Activated naive CD4-positive, alpha-beta T cell treated with anti-CD3 and anti-CD28 coated beads, Interleukin-2, amount 10 ng/mL, durations not matched to agents 7 days and 5 days (primary cell): ENCODE measurements around the gene TSPAN5.
A peak's percentile ranks its signal among the peaks of the same experiment; 100 is the strongest.

Experiments
- CTCF ChIA-PET: fragments of 350-600 bp; sonication (Branson Sonifier 250); formaldehyde crosslinking; loops from one replicate; lab custom pipeline; 2021; ENCODE audit warnings: antibody characterized with exemption; lab: Charles Lee
- DNase-seq: peaks from one replicate; pipeline ENCODE4 v3.0.0-alpha.2; 2020
- H3K27ac Mint-ChIP-seq: one replicate; pipeline ENCODE4 v1.8.0; 2021; ENCODE audit warnings: mild to moderate bottlenecking, moderate library complexity, mixed read lengths
- H3K27me3 Mint-ChIP-seq: one replicate; pipeline ENCODE4 v1.8.0; 2021; ENCODE audit warnings: mild to moderate bottlenecking, mixed read lengths
- H3K36me3 Mint-ChIP-seq: one replicate; pipeline ENCODE4 v1.8.0; 2021; ENCODE audit warnings: mixed read lengths
- H3K4me1 Mint-ChIP-seq: one replicate; pipeline ENCODE4 v1.8.0; 2021; ENCODE audit warnings: mixed read lengths
- H3K4me3 Mint-ChIP-seq: one replicate; pipeline ENCODE4 v1.8.0; 2021; ENCODE audit warnings: mild to moderate bottlenecking, moderate library complexity, mixed read lengths
- H3K9me3 Mint-ChIP-seq: one replicate; pipeline ENCODE4 v1.8.0; 2021; ENCODE audit warnings: mixed read lengths

TSPAN5 gene

GRCh38 chr4:98567611-98568010 lies 90.8 kb downstream of the TSPAN5 start:
- H3K4me1 Mint-ChIP-seq: peaks cover 2% of the 10 kb centered on the region
- H3K27me3 Mint-ChIP-seq: no peaks in the 10 kb centered on the region
- CTCF ChIA-PET: interaction anchor here (1.1 kb wide), 1 partner anchor 69 kb away, joined by 3 read pairs; no protein-coding TSS in a partner anchor
- H3K9me3 Mint-ChIP-seq: no peaks in the 10 kb centered on the region
- H3K36me3 Mint-ChIP-seq: peaks cover 4% of the 10 kb centered on the region
- H3K27ac Mint-ChIP-seq: no peak overlapping the region
- no peak for DNase-seq
- no peak overlapping the region for H3K4me3 Mint-ChIP-seq

- H3K4me1 Mint-ChIP-seq: peaks cover 2% of the 10 kb centered on the region
- H3K4me3 Mint-ChIP-seq: no peak overlapping the region
- DNase-seq: no peak
- no peaks in the 10 kb centered on the region for H3K9me3 Mint-ChIP-seq
- CTCF ChIA-PET: interaction anchor here (1.0 to 1.1 kb wide), 2 partner anchors 70 to 74 kb away, joined by 3 read pairs; no protein-coding TSS in a partner anchor
- H3K27me3 Mint-ChIP-seq: no peaks in the 10 kb centered on the region
- H3K27ac Mint-ChIP-seq: peak overlapping the region; percentile 24
- H3K36me3 Mint-ChIP-seq: peaks cover 4% of the 10 kb centered on the region
These were observed 91.9 kb downstream of the TSPAN5 start for GRCh38 chr4:98566361-98567008.

GRCh38 chr4:98565681-98566301 lies 92.6 kb downstream of the TSPAN5 start:
- CTCF ChIA-PET: interaction anchor here (1.0 kb wide), 1 partner anchor 73 kb away, joined by 3 read pairs; no protein-coding TSS in a partner anchor
- H3K4me3 Mint-ChIP-seq: no peak overlapping the region
- DNase-seq: no peak

GRCh38 chr4:98564852-98565251 lies 93.6 kb downstream of the TSPAN5 start:
- Mint-ChIP-seq H3K4me3 (no peak overlapping the region), H3K27ac (no peak overlapping the region), H3K9me3 (no peaks in the 10 kb centered on the region), H3K27me3 (no peaks in the 10 kb centered on the region), H3K4me1 (peaks cover 2% of the 10 kb centered on the region), H3K36me3 (peaks cover 3% of the 10 kb centered on the region)
- DNase-seq: no peak
- CTCF ChIA-PET: no interaction called here

More at GRCh38 chr4:98565681-98566301, 92.6 kb downstream of the TSPAN5 start:
- Mint-ChIP-seq H3K9me3 (no peaks in the 10 kb centered on the region), H3K4me1 (peaks cover 2% of the 10 kb centered on the region), H3K36me3 (peaks cover 4% of the 10 kb centered on the region), H3K27ac (no peak overlapping the region), H3K27me3 (no peaks in the 10 kb centered on the region)

- Mint-ChIP-seq H3K4me1 (no peaks in the 10 kb centered on the region), H3K27ac (no peak overlapping the region), H3K9me3 (no peaks in the 10 kb centered on the region), H3K27me3 (no peaks in the 10 kb centered on the region), H3K4me3 (no peak overlapping the region), H3K36me3 (peaks cover 3% of the 10 kb centered on the region)
- CTCF ChIA-PET: no interaction called here
- DNase-seq: no peak
These were observed 98.1 kb downstream of the TSPAN5 start for GRCh38 chr4:98560321-98560720.

- Mint-ChIP-seq H3K27me3 (no peaks in the 10 kb centered on the region), H3K4me1 (no peaks in the 10 kb centered on the region), H3K27ac (no peak overlapping the region), H3K9me3 (no peaks in the 10 kb centered on the region), H3K36me3 (peaks cover 3% of the 10 kb centered on the region), H3K4me3 (no peak overlapping the region)
- CTCF ChIA-PET: no interaction called here
- DNase-seq: no peak
These were observed 99.8 kb downstream of the TSPAN5 start for GRCh38 chr4:98558471-98559169.

- Mint-ChIP-seq H3K4me1 (no peaks in the 10 kb centered on the region), H3K4me3 (no peak overlapping the region), H3K36me3 (peaks cover 3% of the 10 kb centered on the region), H3K27me3 (no peaks in the 10 kb centered on the region), H3K27ac (no peak overlapping the region), H3K9me3 (no peaks in the 10 kb centered on the region)
- CTCF ChIA-PET: no interaction called here
- DNase-seq: no peak
These were observed 101.1 kb downstream of the TSPAN5 start for GRCh38 chr4:98557194-98557892.

- H3K27me3 Mint-ChIP-seq: no peaks in the 10 kb centered on the region
- no peak overlapping the region for H3K4me3 Mint-ChIP-seq
- peaks cover 5% of the 10 kb centered on the region for H3K36me3 Mint-ChIP-seq
- H3K4me1 Mint-ChIP-seq: no peaks in the 10 kb centered on the region
- no peak for DNase-seq
- H3K9me3 Mint-ChIP-seq: peaks cover 5% of the 10 kb centered on the region
- no peak overlapping the region for H3K27ac Mint-ChIP-seq
- CTCF ChIA-PET: no interaction called here
These were observed 102.0 kb downstream of the TSPAN5 start for GRCh38 chr4:98556451-98556850.

GRCh38 chr4:98555798-98556445 lies 102.5 kb downstream of the TSPAN5 start:
- CTCF ChIA-PET: no interaction called here
- no peak overlapping the region for H3K4me3 Mint-ChIP-seq
- H3K36me3 Mint-ChIP-seq: peaks cover 6% of the 10 kb centered on the region
- DNase-seq: no peak
- no peak overlapping the region for H3K27ac Mint-ChIP-seq
- H3K27me3 Mint-ChIP-seq: no peaks in the 10 kb centered on the region
- H3K9me3 Mint-ChIP-seq: peaks cover 5% of the 10 kb centered on the region
- H3K4me1 Mint-ChIP-seq: no peaks in the 10 kb centered on the region

GRCh38 chr4:98546910-98547594 lies 111.4 kb downstream of the TSPAN5 start:
- CTCF ChIA-PET: no interaction called here
- H3K4me3 Mint-ChIP-seq: no peak overlapping the region
- H3K27me3 Mint-ChIP-seq: no peaks in the 10 kb centered on the region
- H3K4me1 Mint-ChIP-seq: peaks cover 11% of the 10 kb centered on the region
- no peak overlapping the region for H3K27ac Mint-ChIP-seq
- DNase-seq: no peak
- peaks cover 6% of the 10 kb centered on the region for H3K36me3 Mint-ChIP-seq
- peaks cover 4% of the 10 kb centered on the region for H3K9me3 Mint-ChIP-seq

GRCh38 chr4:98544818-98545414 lies 113.5 kb downstream of the TSPAN5 start:
- DNase-seq: no peak
- Mint-ChIP-seq H3K36me3 (no peaks in the 10 kb centered on the region), H3K4me3 (no peak overlapping the region), H3K9me3 (no peaks in the 10 kb centered on the region), H3K4me1 (peaks cover 11% of the 10 kb centered on the region), H3K27me3 (no peaks in the 10 kb centered on the region), H3K27ac (no peak overlapping the region)
- CTCF ChIA-PET: interaction anchor here (1.8 kb wide), 1 partner anchor 77 kb away, joined by 4 read pairs; no protein-coding TSS in a partner anchor

GRCh38 chr4:98544141-98544817 lies 114.1 kb downstream of the TSPAN5 start:
- CTCF ChIA-PET: interaction anchor here (1.8 kb wide), 1 partner anchor 77 kb away, joined by 4 read pairs; no protein-coding TSS in a partner anchor
- Mint-ChIP-seq H3K27ac (no peak overlapping the region), H3K4me3 (no peak overlapping the region), H3K9me3 (no peaks in the 10 kb centered on the region), H3K4me1 (peaks cover 11% of the 10 kb centered on the region), H3K36me3 (no peaks in the 10 kb centered on the region), H3K27me3 (no peaks in the 10 kb centered on the region)
- DNase-seq: no peak
